ENCODE data around the gene PTPN4.

- TF ChIP-seq POLR2A (IDR thresholded peaks at IDR 0.05) (no peak), CTCF (IDR thresholded peaks at IDR 0.05) (no peak), EP300 (IDR thresholded peaks at IDR 0.05) (no peak)
These were observed 163.0 kb downstream of the PTPN4 start for GRCh38 chr2:119922699-119923098.

Data from ovary (tissue), 3 donors.